HG03571 (cell line): ENCODE measurements around the gene ZNF646.

Experiments
- ATAC-seq: cut with Tn5 transposase; IDR thresholded peaks from one replicate; pipeline ENCODE4 v1.9.1; 2021; ENCODE audit not compliant: unreplicated experiment

ZNF646 gene

DNA sequence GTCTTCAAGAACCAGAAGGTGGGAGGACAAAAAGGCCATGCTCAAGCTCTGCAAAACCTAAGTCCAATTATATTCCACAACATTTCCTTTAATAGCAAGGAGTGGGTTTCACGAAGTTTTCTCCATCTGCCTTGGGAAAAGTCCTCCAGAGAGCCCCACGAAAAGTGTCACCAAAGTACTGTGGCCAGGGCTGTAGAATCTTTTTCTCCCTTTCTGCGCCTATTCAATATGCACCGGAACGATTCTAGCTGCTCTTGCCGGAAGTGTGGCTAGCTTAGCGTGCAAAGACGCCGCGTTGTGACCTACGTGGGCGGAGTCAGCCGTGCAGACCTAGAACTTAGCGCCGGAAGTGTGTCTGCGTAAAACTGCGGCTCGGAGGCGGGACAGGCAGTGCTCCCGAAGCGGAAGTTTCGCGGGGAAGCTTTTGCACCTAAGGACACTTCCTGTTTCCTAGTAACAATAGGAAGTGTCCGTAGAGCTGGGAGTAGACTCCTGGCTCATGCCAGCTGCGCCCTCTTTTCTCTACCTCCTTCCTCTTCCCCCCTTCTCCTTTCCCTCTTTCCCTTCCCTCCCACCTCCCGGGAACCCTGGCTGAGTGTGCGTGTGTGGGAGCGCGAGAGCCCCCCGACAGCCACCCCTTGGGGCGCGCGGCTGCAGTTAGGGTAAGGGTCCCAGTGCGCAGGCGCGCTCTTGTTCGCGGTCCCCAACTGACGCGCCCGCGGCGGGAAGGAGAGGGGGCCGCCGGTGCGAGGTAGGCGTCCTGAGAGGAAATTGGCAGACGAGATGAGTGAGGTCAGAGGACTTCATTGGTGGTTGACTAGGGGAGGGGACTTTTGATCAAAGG, at the start of gene ZNF646, which contains the start of gene ZNF668:
ZNF646 (plus strand) TSS at position 453 of the 844 bp plus-strand sequence. CDS start 1,903 bp downstream, outside the sequence.
ZNF668 (minus strand) TSS at position 271 of the 844 bp plus-strand sequence. CDS start 9,781 bp downstream, outside the sequence.
- ATAC-seq: peak; percentile 63

GRCh38 chr16:31025339-31025738, 48.9 kb upstream of the ZNF646 start:
- no peak for ATAC-seq

DNA sequence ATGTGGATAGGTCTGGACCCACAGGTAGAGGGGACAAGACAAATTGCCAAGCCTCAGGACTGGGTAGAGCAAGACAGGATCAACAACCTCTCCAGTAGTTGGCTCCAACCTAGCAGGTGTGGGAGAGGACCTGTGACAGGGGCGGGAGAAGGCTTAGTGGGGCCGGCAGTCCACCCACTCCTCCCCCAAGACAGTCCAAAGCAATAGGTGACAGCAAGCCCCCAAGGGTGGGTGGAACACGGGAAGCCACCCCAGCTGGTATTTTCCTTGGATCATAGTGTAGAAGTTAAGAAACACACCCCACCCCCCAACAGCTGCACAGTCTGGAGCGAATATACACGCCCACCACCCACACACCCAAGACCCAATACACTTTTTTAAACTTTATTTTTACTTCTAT, 45.0 kb upstream of the ZNF646 start:
- ATAC-seq: no peak

DNA sequence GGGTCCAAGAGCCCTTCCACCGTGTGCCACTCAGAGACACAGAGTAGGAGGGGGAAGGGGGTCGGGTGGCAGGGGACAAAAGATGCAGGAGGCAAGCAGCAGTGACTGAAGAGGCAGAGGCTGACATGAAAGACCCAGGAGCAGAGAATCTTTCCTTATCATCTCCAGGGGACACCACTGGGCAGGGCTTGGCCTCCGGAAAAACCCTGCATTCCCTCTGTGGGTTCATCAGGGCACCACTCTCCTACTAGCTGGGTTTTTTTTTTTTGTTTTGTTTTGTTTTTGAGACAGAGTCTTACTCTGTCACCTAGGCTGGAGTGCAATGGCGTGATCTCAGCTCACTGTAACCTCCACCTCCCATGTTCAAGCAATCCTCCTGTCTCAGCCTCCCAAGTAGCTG, 42.9 kb upstream of the ZNF646 start:
- no peak for ATAC-seq

- ATAC-seq: peak; percentile 65
These were observed 41.2 kb upstream of the ZNF646 start, which contains the start of gene STX4 for GRCh38 chr16:31032736-31033708. Gene STX4 (plus strand): TSS chr16:31033558. CDS start chr16:31033806, 248 bp downstream.

GRCh38 chr16:31033709-31034492, 40.3 kb upstream of the ZNF646 start:
- peak; percentile 42 for ATAC-seq

DNA sequence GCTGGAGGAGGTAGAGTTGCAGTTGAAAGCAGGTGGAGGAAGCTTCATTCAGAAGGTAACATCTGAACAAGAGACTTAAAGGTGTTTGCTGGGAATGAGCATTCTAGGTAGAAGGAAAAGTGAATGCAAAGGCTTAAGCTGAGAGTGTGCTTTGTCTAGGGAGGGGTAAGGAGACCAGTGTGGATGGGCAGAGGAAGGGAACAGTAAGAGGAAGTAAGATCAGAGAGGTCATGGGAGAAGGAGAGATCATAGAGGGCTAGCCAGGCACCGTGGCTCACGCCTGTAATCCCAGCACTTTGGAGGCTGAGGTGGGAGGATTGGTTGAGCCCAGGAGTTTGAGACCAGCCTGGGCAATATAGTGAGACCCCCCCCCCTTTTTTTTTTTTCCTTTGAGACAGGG, 37.5 kb upstream of the ZNF646 start:
- no peak for ATAC-seq

GRCh38 chr16:31038993-31039392, 35.2 kb upstream of the ZNF646 start:
- ATAC-seq: no peak

GRCh38 chr16:31042866-31043265, 31.4 kb upstream of the ZNF646 start:
- ATAC-seq: no peak

- no peak for ATAC-seq
These were observed 30.9 kb upstream of the ZNF646 start for GRCh38 chr16:31043352-31043751.

GRCh38 chr16:31043898-31044481, 30.2 kb upstream of the ZNF646 start:
- ATAC-seq: no peak

DNA sequence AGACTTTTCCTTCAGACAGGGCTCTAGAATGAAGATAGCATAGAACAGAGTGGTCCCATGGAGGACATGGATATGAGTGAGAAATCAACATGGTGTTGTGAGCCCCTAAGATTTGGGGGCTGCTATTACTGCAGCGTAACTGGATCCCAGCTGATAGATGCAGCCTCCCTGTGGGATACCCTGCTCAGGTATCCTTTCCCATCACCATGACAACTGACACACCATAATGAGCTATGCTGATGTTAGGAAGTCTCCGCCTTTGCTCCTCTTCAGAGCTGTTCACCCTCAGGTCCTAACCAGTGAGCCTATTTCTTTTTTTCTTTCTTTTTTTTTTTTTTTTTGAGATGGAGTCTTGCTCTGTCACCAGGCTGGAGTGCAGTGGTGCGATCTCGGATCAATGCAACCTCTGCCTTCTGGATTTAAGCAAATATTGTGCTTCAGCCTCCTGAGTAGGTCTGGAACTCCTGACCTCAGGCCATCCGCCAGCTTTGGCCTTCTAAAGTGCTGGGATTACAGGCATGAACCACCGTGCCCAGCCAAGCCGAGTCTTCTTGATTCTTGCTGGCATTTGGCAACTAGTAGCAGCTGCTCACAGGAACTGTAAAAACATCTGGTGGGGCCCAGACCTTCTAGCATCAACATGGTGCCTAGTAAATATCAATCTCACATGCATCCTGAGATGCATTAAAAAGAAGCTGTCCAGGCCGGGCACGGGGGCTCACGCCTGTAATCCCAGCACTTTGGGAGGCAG, 23.8 kb upstream of the ZNF646 start:
- ATAC-seq: no peak

- ATAC-seq: no peak
These were observed 22.1 kb upstream of the ZNF646 start for GRCh38 chr16:31052114-31052513.

GRCh38 chr16:31055613-31056012, 18.6 kb upstream of the ZNF646 start:
- no peak for ATAC-seq

GRCh38 chr16:31061126-31061812, 13.0 kb upstream of the ZNF646 start:
- no peak for ATAC-seq

DNA sequence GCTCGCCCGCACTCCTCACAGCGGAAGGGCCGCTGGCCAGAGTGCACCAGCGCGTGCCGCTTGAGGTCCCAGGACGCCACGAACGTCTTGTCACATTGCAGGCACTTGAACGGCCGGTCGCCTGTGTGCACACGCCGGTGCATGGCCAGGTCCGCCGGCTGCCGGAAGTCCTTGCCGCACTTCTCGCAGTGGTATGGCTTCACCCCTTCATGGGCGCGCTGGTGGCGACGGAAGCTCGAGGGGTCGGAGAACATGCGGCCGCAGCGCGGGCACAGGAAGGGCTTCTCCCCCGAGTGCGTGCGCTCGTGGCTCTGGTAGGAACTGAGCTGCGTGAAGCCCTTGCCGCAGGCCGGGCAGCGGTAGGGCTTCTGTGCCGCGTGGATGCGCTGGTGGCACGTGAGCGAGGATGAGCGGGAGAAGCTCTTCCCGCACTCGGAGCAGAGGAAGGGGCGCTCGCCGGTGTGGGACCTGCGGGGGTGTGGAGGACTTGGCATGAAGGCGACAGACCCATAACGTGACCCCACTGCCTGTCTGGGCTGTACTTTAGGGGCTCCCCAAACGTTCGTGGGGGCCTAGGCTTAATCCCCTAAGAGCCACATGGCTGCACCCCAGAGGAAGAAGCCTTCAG, 12.3 kb upstream of the ZNF646 start:
- ATAC-seq: no peak

GRCh38 chr16:31063495-31063842, 10.8 kb upstream of the ZNF646 start:
- ATAC-seq: no peak

DNA sequence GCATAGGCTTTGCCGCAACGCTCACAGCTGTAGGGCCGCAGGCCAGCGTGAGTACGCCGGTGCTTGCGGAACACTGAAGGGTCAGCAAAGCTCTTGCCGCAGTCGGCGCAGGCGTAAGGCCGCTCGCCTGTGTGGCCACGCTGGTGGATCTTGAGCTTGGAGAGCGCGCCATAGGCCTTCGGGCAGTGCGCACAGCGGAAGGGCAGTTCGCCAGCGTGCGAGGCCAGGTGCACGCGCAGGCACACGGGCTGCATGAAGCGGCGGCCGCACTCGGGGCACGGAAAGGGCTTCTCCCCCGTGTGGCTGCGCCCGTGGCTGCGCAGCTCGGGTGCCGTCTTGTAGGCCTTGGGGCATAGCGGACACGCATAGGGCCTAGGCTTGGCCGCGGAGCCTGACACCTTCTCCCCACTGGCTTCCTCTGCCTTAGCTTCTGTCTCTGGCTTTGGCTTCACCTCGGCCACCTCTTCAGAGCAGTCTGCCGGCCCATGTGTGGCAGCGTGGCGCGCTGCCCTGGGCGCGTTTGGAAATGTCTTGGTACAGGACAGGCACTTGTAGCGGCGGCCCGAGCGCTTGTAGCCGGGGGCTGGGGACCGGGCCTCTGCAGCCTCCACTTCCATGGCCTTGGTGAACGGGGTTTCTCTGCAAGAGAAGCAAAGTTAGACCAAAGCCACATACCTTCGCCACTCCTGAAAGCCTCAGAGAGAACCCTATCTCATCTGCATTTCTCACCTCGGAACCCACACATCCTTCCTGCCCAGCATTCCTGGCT, 10.2 kb upstream of the ZNF646 start:
- ATAC-seq: no peak
